C4-2B (cell line): ENCODE measurements around the gene TMEM151A.

Experiments
- H3K27ac ChIP-seq: fragments of 450-650 bp; 2 replicates; pipeline ENCODE4 v1.5.1; 2017
- CTCF ChIP-seq: fragments of 450-650 bp; conservative IDR thresholded peaks from 2 replicates; pipeline ENCODE4 v1.5.1; 2017; ENCODE audit warnings: mild to moderate bottlenecking
- ZFX ChIP-seq: fragments of 450-650 bp; IDR thresholded peaks from 2 replicates; pipeline ENCODE4 v1.6.1; 2017

Gene TMEM151A

GRCh38 chr11:66328302-66329144, 36.8 kb downstream of the TMEM151A start:
- no peak overlapping the region for H3K27ac ChIP-seq
- TF ChIP-seq ZFX (no peak), CTCF (peak; percentile 96)

- TF ChIP-seq ZFX, result no peak
- TF ChIP-seq CTCF, result no peak
- no peak overlapping the region for H3K27ac ChIP-seq
These were observed 37.5 kb downstream of the TMEM151A start for GRCh38 chr11:66329165-66329673.

GRCh38 chr11:66330931-66331330, 39.2 kb downstream of the TMEM151A start:
- TF ChIP-seq CTCF (no peak), ZFX (no peak)
- H3K27ac ChIP-seq, result no peak overlapping the region

- H3K27ac ChIP-seq, result no peak overlapping the region
- no peak for TF ChIP-seq CTCF
- TF ChIP-seq ZFX, result no peak
These were observed 40.1 kb downstream of the TMEM151A start for GRCh38 chr11:66331542-66332370.

- no peak for TF ChIP-seq CTCF
- TF ChIP-seq ZFX, result no peak
- H3K27ac ChIP-seq, result no peak overlapping the region
These were observed 40.9 kb downstream of the TMEM151A start for GRCh38 chr11:66332371-66333219.

- H3K27ac ChIP-seq, result no peak overlapping the region
- TF ChIP-seq ZFX (no peak), CTCF (no peak)
These were observed 41.7 kb downstream of the TMEM151A start for GRCh38 chr11:66333220-66333877.
